Lower lobe of right lung (tissue), 2 donors: ENCODE measurements around the gene MND1. TPM values are rescaled to one million over a fixed set of nuclear protein-coding genes. Genes with fewer than 3 reads are reported as not detected.

Source experiments
- ATAC-seq, 2 donors: fragments of 200-7000 bp; cut with Tn5 transposase; one replicate each; pipeline ENCODE4 v1.9.1; 2020 to 2022; ENCODE audit warnings: mild to moderate bottlenecking in 2 of 2, moderate library complexity in 2 of 2
- DNase-seq: peaks from one replicate; pipeline ENCODE4 v3.0.0-alpha.2; 2020
- H3K27ac ChIP-seq: fragments of 200-600 bp; one replicate; pipeline ENCODE4 v1.8.0; 2022
- H3K27me3 ChIP-seq: fragments of 200-600 bp; one replicate; pipeline ENCODE4 v1.8.0; 2022; ENCODE audit warnings: low read depth
- H3K36me3 ChIP-seq: fragments of 200-600 bp; one replicate; pipeline ENCODE4 v1.8.0; 2022; ENCODE audit warnings: mild to moderate bottlenecking
- H3K4me1 ChIP-seq: fragments of 200-600 bp; one replicate; pipeline ENCODE4 v1.8.0; 2022
- H3K4me3 ChIP-seq: fragments of 200-600 bp; one replicate; pipeline ENCODE4 v1.8.0; 2022; ENCODE audit warnings: mild to moderate bottlenecking
- H3K9me3 ChIP-seq: fragments of 200-600 bp; one replicate; pipeline ENCODE4 v1.8.0; 2022
- CTCF ChIP-seq: fragments of 200-600 bp; IDR thresholded peaks from one replicate; pipeline ENCODE4 v1.8.0; 2022; ENCODE audit warnings: antibody characterized with exemption, mild to moderate bottlenecking
- intact Hi-C: fragments of 100-400 bp; cut with DNase I; formaldehyde crosslinking; loops from one replicate; pipeline ENCODE4 v1.11.0; 2022
- long read RNA-seq: library from polyadenylated mRNA; unstranded; transcript quantifications from one replicate; pipeline ENCODE4 v2.0.0, GENCODE V29; 2021
- total RNA-seq: library from RNA; stranded (reverse); fragmentation: NEBNext Ultra II Directional; extraction: Animal tissue kit (Norgen Biotek cat#: 25700); gene quantifications from one replicate; pipeline ENCODE4 v1.2.1, GENCODE V29; 2021
- donor health status: DM: no; HTN: yes; CAD: no; lungs with severe emphysema.

The MND1 gene
- 0.83 TPM for total RNA-seq
- long read RNA-seq, partial matches to known transcripts: 0 of 1 reads
- long read RNA-seq, other reads (novel, unspliced or antisense): 0 of 1 reads

GRCh38 chr4:153344131-153345011 is at the start of gene MND1:
MND1 (plus strand) TSS chr4:153344688; CDS start chr4:153344738, 50 bp downstream.
- H3K9me3 ChIP-seq: no peaks in the 10 kb centered on the region
- no peaks in the 10 kb centered on the region for H3K36me3 ChIP-seq
- peak; percentile 87 for DNase-seq
- no peaks in the 10 kb centered on the region for H3K27me3 ChIP-seq
- ATAC-seq: peak; percentile 97
- peaks cover 14% of the 10 kb centered on the region for H3K4me1 ChIP-seq
- peak within 1 kb of the TSS; percentile 76 for H3K4me3 ChIP-seq
- intact Hi-C loops: loop anchor here (10.0 kb wide), 1 partner anchor 230 kb away; no protein-coding TSS in a partner anchor
- peak; percentile 95 for TF ChIP-seq CTCF
- H3K27ac ChIP-seq: no peak within 1 kb of the TSS

- no peaks in the 10 kb centered on the region for H3K27me3 ChIP-seq
- H3K4me3 ChIP-seq: no peak overlapping the region
- intact Hi-C loops: no loop called here
- H3K27ac ChIP-seq: no peak overlapping the region
- H3K4me1 ChIP-seq: peaks cover 18% of the 10 kb centered on the region
- TF ChIP-seq CTCF: no peak
- no peak for DNase-seq
- H3K9me3 ChIP-seq: no peaks in the 10 kb centered on the region
- peak in 1 of 2 donors; percentile 12 for ATAC-seq
- peaks cover 5% of the 10 kb centered on the region for H3K36me3 ChIP-seq
These were observed 49.2 kb upstream of the MND1 start for GRCh38 chr4:153295131-153295755.

GRCh38 chr4:153296040-153296823 is 48.3 kb upstream of the MND1 start:
- no peak for DNase-seq
- H3K27ac ChIP-seq: no peak overlapping the region
- no peak for TF ChIP-seq CTCF
- peaks cover 18% of the 10 kb centered on the region for H3K4me1 ChIP-seq
- H3K27me3 ChIP-seq: no peaks in the 10 kb centered on the region
- H3K36me3 ChIP-seq: peaks cover 5% of the 10 kb centered on the region
- H3K4me3 ChIP-seq: no peak overlapping the region
- H3K9me3 ChIP-seq: no peaks in the 10 kb centered on the region
- peak in 1 of 2 donors; percentile 53 for ATAC-seq
- intact Hi-C loops: no loop called here

- ATAC-seq: peak in 1 of 2 donors; percentile 53
- no peak for TF ChIP-seq CTCF
- H3K36me3 ChIP-seq: peaks cover 5% of the 10 kb centered on the region
- peaks cover 18% of the 10 kb centered on the region for H3K4me1 ChIP-seq
- intact Hi-C loops: no loop called here
- H3K9me3 ChIP-seq: no peaks in the 10 kb centered on the region
- H3K27me3 ChIP-seq: no peaks in the 10 kb centered on the region
- DNase-seq: no peak
- no peak overlapping the region for H3K27ac ChIP-seq
- H3K4me3 ChIP-seq: no peak overlapping the region
These were observed 47.4 kb upstream of the MND1 start for GRCh38 chr4:153297116-153297515.

- no peak for ATAC-seq
- no peak overlapping the region for H3K4me3 ChIP-seq
- intact Hi-C loops: no loop called here
- DNase-seq: no peak
- H3K9me3 ChIP-seq: no peaks in the 10 kb centered on the region
- no peaks in the 10 kb centered on the region for H3K27me3 ChIP-seq
- no peak for TF ChIP-seq CTCF
- no peaks in the 10 kb centered on the region for H3K4me1 ChIP-seq
- H3K36me3 ChIP-seq: no peaks in the 10 kb centered on the region
- no peak overlapping the region for H3K27ac ChIP-seq
These were observed 33.7 kb upstream of the MND1 start for GRCh38 chr4:153310793-153311192.
